Measurements from ENCODE around the gene USP15.

The USP15 gene

GRCh38 chr12:62221107-62221506, 39.1 kb upstream of the USP15 start:
- H3K4me3 ChIP-seq (ENCODE audit: low read depth, low read length), result no peak overlapping the region

GRCh38 chr12:62224601-62225000, 35.6 kb upstream of the USP15 start:
- no peak overlapping the region for H3K4me3 ChIP-seq (ENCODE audit: low read depth, low read length)
- no peak for TF ChIP-seq CTCF (IDR thresholded peaks at IDR 0.05; ENCODE audit: low read depth, low read length)
- DNase-seq (ENCODE audit: low read depth, low spot score), result no peak
- in situ Hi-C loops (cut with HindIII; ENCODE audit: low sequenced_read_pairs), result no loop called here

More at GRCh38 chr12:62221107-62221506, 39.1 kb upstream of the USP15 start:
- no peak for TF ChIP-seq CTCF (IDR thresholded peaks at IDR 0.05; ENCODE audit: low read depth, low read length)
- DNase-seq (ENCODE audit: low read depth, low spot score), result no peak
- in situ Hi-C loops (cut with HindIII; ENCODE audit: low sequenced_read_pairs), result no loop called here

DNA sequence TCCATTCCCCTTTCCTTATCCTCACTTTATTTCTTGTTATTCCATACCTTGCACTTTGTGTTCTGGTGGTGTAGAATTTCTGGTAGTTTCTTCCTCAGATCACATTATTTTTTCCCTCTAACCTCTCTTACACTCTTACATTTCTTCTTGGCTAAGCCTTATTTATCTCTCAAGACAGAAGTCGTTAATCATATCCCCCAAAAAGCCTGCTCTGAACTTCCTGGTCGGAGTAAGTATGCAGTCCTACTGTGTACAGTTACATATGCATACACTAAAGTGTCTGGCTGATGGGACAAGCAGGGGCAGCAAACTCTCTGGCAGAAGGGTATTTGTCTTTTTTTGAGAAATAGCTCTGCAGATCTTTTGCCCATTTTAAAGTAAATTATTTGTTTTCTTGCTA, 33.1 kb upstream of the USP15 start:
- H3K4me3 ChIP-seq (ENCODE audit: low read depth, low read length), result no peak overlapping the region
- no peak for TF ChIP-seq CTCF (IDR thresholded peaks at IDR 0.05; ENCODE audit: low read depth, low read length)
- no peak for DNase-seq (ENCODE audit: low read depth, low spot score)
- in situ Hi-C loops (cut with HindIII; ENCODE audit: low sequenced_read_pairs), result no loop called here

GRCh38 chr12:62230652-62231051, 29.6 kb upstream of the USP15 start:
- TF ChIP-seq CTCF (IDR thresholded peaks at IDR 0.05; ENCODE audit: low read depth, low read length), result no peak
- in situ Hi-C loops (cut with HindIII; ENCODE audit: low sequenced_read_pairs), result no loop called here
- H3K4me3 ChIP-seq (ENCODE audit: low read depth, low read length), result no peak overlapping the region
- no peak for DNase-seq (ENCODE audit: low read depth, low spot score)

GRCh38 chr12:62232143-62232729, 28.0 kb upstream of the USP15 start:
- no peak for TF ChIP-seq CTCF (IDR thresholded peaks at IDR 0.05; ENCODE audit: low read depth, low read length)
- in situ Hi-C loops (cut with HindIII; ENCODE audit: low sequenced_read_pairs), result no loop called here
- DNase-seq (ENCODE audit: low read depth, low spot score), result no peak
- H3K4me3 ChIP-seq (ENCODE audit: low read depth, low read length), result no peak overlapping the region

GRCh38 chr12:62233805-62234204, 26.4 kb upstream of the USP15 start:
- TF ChIP-seq CTCF (IDR thresholded peaks at IDR 0.05; ENCODE audit: low read depth, low read length), result no peak
- H3K4me3 ChIP-seq (ENCODE audit: low read depth, low read length), result no peak overlapping the region
- in situ Hi-C loops (cut with HindIII; ENCODE audit: low sequenced_read_pairs), result no loop called here
- DNase-seq (ENCODE audit: low read depth, low spot score), result no peak

- DNase-seq (ENCODE audit: low read depth, low spot score), result no peak
- TF ChIP-seq CTCF (IDR thresholded peaks at IDR 0.05; ENCODE audit: low read depth, low read length), result no peak
- in situ Hi-C loops (cut with HindIII; ENCODE audit: low sequenced_read_pairs), result no loop called here
- H3K4me3 ChIP-seq (ENCODE audit: low read depth, low read length), result no peak overlapping the region
Measured at GRCh38 chr12:62239571-62239970, 20.6 kb upstream of the USP15 start.

Data from astrocyte of the spinal cord (primary cell).